KMS-11 (cell line): ENCODE measurements around the gene EFHC2.

ENCODE experiments used
- H2AFZ ChIP-seq: fragments of 200-600 bp; sonication (generic); 2 replicates; pipeline ENCODE4 v1.6.1; 2016; ENCODE audit warnings: antibody characterized with exemption, mixed run types, low read depth
- H3K27ac ChIP-seq: fragments of 200-600 bp; sonication (generic); 2 replicates; pipeline ENCODE4 v1.6.1; 2016; ENCODE audit warnings: mild to moderate bottlenecking, mixed run types
- H3K27me3 ChIP-seq: fragments of 200-600 bp; sonication (generic); 2 replicates; pipeline ENCODE4 v1.6.1; 2017; ENCODE audit warnings: mild to moderate bottlenecking, low read depth, mixed run types, moderate library complexity; ENCODE audit not compliant: insufficient read depth
- H3K36me3 ChIP-seq: fragments of 200-600 bp; sonication (generic); 2 replicates; pipeline ENCODE4 v1.6.1; 2017; ENCODE audit warnings: mild to moderate bottlenecking, mixed run types; ENCODE audit not compliant: insufficient read depth
- H3K4me1 ChIP-seq: fragments of 200-600 bp; sonication (generic); 2 replicates; pipeline ENCODE4 v1.6.1; 2016; ENCODE audit warnings: mild to moderate bottlenecking, low read depth, mixed run types; ENCODE audit not compliant: poor library complexity, severe bottlenecking
- H3K4me2 ChIP-seq: fragments of 200-600 bp; sonication (generic); 2 replicates; pipeline ENCODE4 v1.7.0; 2016; ENCODE audit warnings: mild to moderate bottlenecking, mixed run types
- H3K4me3 ChIP-seq: fragments of 200-600 bp; sonication (generic); IDR thresholded peaks from 2 replicates; pipeline ENCODE4 v1.6.1; 2017; ENCODE audit warnings: low read depth, low read length, mixed read lengths; ENCODE audit not compliant: insufficient read depth
- H3K79me2 ChIP-seq: fragments of 200-600 bp; sonication (generic); 2 replicates; pipeline ENCODE4 v1.6.1; 2016; ENCODE audit warnings: low read depth, mixed run types; ENCODE audit not compliant: insufficient read depth
- H3K9ac ChIP-seq: fragments of 200-600 bp; sonication (generic); 2 replicates; pipeline ENCODE4 v1.6.1; 2016; ENCODE audit warnings: mild to moderate bottlenecking, mixed run types
- H4K20me1 ChIP-seq: fragments of 200-600 bp; sonication (generic); 2 replicates; pipeline ENCODE4 v1.6.1; 2016; ENCODE audit warnings: mild to moderate bottlenecking, mixed run types; ENCODE audit not compliant: insufficient read depth
- TF ChIP-seq, protein P1 (sequence below): fragments of 200-600 bp; sonication (generic); conservative IDR thresholded peaks from 2 replicates; pipeline ENCODE4 v1.6.1; 2017; ENCODE audit warnings: low read depth, mild to moderate bottlenecking, antibody characterized with exemption, low read length, moderate library complexity, mixed read lengths

The EFHC2 gene

DNA sequence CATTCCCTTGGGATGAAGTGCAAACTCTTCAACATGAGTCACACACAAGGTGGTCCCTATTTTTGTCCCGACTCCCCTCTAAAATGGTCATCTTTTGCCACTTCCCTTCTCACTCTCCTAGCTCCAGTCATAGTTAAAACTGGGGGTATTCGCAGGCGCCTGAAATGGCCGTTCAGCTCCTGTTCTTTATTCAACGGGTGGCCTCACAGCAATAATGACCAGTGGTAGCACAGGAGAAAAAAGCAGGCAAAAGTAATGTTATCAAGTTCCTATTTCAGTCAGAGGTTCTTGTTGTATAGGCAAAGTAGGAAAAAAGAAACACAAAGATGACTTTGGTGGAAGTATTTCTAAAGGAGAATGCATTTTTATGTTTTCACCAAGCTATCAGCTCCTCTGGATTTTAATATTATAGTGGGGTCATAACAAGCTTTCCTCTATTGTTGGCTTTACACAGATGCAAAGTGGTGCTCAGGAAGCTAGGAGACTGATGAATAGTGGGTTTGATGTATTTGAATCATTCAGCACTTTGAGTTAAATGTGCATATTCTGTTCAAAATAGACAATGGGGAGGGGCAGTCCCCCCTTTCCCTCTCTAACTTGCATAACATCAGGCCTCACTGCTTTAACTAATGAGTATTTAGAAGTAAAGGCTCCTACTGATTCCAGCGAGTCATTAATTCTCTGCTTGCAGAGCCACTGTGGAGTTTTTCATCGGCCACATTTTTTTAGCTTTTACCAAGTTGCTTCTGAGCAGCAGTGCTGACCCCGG is 199.1 kb downstream of the EFHC2 start:
- Histone ChIP-seq H3K27me3 (no peaks in the 10 kb centered on the region), H3K4me1 (no peaks in the 10 kb centered on the region), H2AFZ (no peak overlapping the region), H3K27ac (no peak overlapping the region), H3K9ac (no peak overlapping the region), H4K20me1 (no peaks in the 10 kb centered on the region), H3K36me3 (no peaks in the 10 kb centered on the region), H3K4me3 (no peak overlapping the region), H3K79me2 (no peaks in the 10 kb centered on the region), H3K4me2 (no peak overlapping the region)
- TF ChIP-seq, protein P1, sequence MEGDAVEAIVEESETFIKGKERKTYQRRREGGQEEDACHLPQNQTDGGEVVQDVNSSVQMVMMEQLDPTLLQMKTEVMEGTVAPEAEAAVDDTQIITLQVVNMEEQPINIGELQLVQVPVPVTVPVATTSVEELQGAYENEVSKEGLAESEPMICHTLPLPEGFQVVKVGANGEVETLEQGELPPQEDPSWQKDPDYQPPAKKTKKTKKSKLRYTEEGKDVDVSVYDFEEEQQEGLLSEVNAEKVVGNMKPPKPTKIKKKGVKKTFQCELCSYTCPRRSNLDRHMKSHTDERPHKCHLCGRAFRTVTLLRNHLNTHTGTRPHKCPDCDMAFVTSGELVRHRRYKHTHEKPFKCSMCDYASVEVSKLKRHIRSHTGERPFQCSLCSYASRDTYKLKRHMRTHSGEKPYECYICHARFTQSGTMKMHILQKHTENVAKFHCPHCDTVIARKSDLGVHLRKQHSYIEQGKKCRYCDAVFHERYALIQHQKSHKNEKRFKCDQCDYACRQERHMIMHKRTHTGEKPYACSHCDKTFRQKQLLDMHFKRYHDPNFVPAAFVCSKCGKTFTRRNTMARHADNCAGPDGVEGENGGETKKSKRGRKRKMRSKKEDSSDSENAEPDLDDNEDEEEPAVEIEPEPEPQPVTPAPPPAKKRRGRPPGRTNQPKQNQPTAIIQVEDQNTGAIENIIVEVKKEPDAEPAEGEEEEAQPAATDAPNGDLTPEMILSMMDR = no peak

DNA sequence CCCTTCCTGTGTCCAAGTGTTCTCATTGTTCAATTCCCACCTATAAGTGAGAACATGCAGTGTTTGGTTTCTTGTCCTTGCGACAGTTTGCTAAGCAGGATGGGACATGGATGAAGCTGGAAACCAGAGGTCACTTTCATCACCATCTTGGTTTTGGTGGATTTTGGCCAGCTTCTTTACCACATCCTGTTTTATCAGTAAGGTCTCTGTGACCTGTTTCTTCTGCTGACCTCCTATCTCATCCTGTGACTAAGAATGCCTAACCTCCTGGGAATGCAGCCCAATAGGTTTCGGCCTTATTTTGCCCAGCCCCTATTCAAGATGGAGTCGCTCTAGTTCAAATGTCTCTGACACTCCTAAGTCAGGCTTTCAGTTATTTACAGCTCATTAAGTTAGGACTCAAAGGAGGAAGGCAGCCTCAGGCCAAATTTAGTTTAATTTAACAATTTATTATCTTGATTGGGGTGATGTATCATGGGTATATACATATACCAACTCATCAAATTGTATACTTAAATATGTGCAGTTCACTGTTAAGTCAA is 200.3 kb downstream of the EFHC2 start:
- Histone ChIP-seq H3K36me3 (no peaks in the 10 kb centered on the region), H3K4me3 (no peak overlapping the region), H3K27me3 (no peaks in the 10 kb centered on the region), H3K4me2 (no peak overlapping the region), H3K9ac (no peak overlapping the region), H4K20me1 (no peaks in the 10 kb centered on the region), H3K79me2 (no peaks in the 10 kb centered on the region), H2AFZ (no peak overlapping the region), H3K4me1 (no peaks in the 10 kb centered on the region), H3K27ac (no peak overlapping the region)
- TF ChIP-seq, protein P1 = no peak

DNA sequence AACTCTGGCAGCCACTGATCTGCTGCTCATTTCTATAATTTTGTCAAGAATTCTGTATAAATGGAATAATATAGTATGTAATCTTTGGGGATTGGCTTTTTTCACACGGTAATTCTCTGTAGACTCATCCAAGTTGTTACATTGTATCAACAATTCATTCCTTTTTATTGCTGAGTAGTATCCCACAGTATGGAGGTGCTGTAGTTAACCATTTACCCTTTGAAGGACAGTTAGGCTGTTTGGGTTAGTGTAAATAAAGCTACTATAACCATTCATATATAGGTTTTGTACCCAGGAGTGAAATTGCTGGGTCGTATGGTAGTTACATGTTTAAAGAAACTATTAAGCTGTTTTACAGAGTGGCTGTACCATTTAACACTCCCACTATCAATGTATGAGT is 213.3 kb downstream of the EFHC2 start:
- Histone ChIP-seq H3K4me2 (no peak overlapping the region), H3K27me3 (no peaks in the 10 kb centered on the region), H3K4me3 (no peak overlapping the region), H2AFZ (no peak overlapping the region), H3K79me2 (no peaks in the 10 kb centered on the region), H3K36me3 (no peaks in the 10 kb centered on the region), H3K9ac (no peak overlapping the region), H3K27ac (no peak overlapping the region), H4K20me1 (no peaks in the 10 kb centered on the region), H3K4me1 (no peaks in the 10 kb centered on the region)
- TF ChIP-seq, protein P1 = no peak

DNA sequence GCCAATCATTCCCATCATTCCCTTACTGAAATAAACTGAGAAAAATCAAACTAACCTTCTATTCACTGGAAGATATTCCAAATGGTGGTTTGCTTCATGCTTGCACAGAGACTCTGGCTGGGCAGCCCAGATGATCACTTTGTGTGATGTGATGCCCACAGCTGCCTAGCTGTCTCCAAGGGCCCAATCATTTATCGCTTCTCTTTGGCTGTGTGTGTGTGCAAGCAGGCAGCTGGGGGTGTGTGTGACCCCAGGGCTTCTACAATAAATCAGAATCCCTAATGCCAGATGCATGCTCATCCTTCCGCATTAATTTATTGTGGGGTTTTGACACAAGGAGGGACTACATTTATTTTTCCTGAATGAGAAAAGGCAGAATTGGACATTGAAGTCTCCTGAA is 230.1 kb downstream of the EFHC2 start:
- Histone ChIP-seq H3K36me3 (no peaks in the 10 kb centered on the region), H3K9ac (no peak overlapping the region), H3K4me1 (no peaks in the 10 kb centered on the region), H3K79me2 (no peaks in the 10 kb centered on the region), H2AFZ (no peak overlapping the region), H3K27me3 (no peaks in the 10 kb centered on the region), H4K20me1 (no peaks in the 10 kb centered on the region), H3K27ac (no peak overlapping the region), H3K4me2 (no peak overlapping the region), H3K4me3 (no peak overlapping the region)
- TF ChIP-seq, protein P1 = no peak
